DND-41 (cell line): ENCODE measurements around the gene WNT3A.

Experiments
- CTCF ChIP-seq: IDR thresholded peaks from 2 replicates; pipeline ENCODE4 v1.5.1; 2012; ENCODE audit warnings: borderline replicate concordance, low read length, moderate library complexity, mild to moderate bottlenecking; ENCODE audit not compliant: poor library complexity, severe bottlenecking; ENCODE audit errors: extremely low read depth
- EZH2 ChIP-seq: IDR thresholded peaks from 3 replicates; pipeline ENCODE4 v1.6.1; 2012; ENCODE audit warnings: borderline replicate concordance, low read depth, mild to moderate bottlenecking, moderate library complexity, low read length, inconsistent platforms; ENCODE audit not compliant: severe bottlenecking

GRCh38 chr1:228046421-228047182 lies 39.8 kb downstream of the WNT3A start:
- no peak for TF ChIP-seq CTCF
- no peak for TF ChIP-seq EZH2
